HepG2 (cell line): ENCODE measurements around the gene POLR2H. TPM values are rescaled to one million over a fixed set of nuclear protein-coding genes. Genes with fewer than 3 reads are reported as not detected.
A peak's percentile ranks its signal among the peaks of the same experiment; 100 is the strongest.

Experiments used
- ARID2 ChIP-seq: sonication (generic); formaldehyde crosslinking; IDR thresholded peaks from 2 replicates; pipeline ENCODE4 v1.8.1; 2022; ENCODE audit warnings: mild to moderate bottlenecking, missing genetic modification reagents, borderline replicate concordance
- JUN ChIP-seq: sonication (generic); formaldehyde crosslinking; IDR thresholded peaks from 2 replicates; pipeline ENCODE4 v1.4.0; 2020; ENCODE audit warnings: mild to moderate bottlenecking, missing genetic modification reagents
- KLF11 ChIP-seq: IDR thresholded peaks from 2 replicates; pipeline ENCODE4 v1.6.1; 2016; ENCODE audit warnings: missing compliant biosample characterization
- MLX ChIP-seq: IDR thresholded peaks from 2 replicates; pipeline ENCODE4 v1.6.1; 2016
- NCOA5 ChIP-seq: sonication (generic); formaldehyde crosslinking; IDR thresholded peaks from 2 replicates; pipeline ENCODE4 v1.4.0; 2020; ENCODE audit warnings: missing genetic modification reagents
- POLR2G ChIP-seq: fragments of 200-400 bp; formaldehyde crosslinking; IDR thresholded peaks from 2 replicates; pipeline ENCODE4 v1.6.1; 2018; ENCODE audit warnings: mild to moderate bottlenecking, low read depth, low read length, moderate library complexity
- REXO4 ChIP-seq: sonication (generic); formaldehyde crosslinking; IDR thresholded peaks from 2 replicates; pipeline ENCODE4 v1.8.0; 2022; ENCODE audit warnings: missing genetic modification reagents, mild to moderate bottlenecking, borderline replicate concordance
- SP2 ChIP-seq: sonication (generic); formaldehyde crosslinking; IDR thresholded peaks from 2 replicates; pipeline ENCODE4 v1.5.1; 2020; ENCODE audit warnings: mild to moderate bottlenecking, missing genetic modification reagents
- SUZ12 ChIP-seq: fragments of 150-350 bp; IDR thresholded peaks from 2 replicates; pipeline ENCODE4 v1.6.1; 2014; ENCODE audit warnings: low read depth, low read length
- TBL1XR1 ChIP-seq: fragments of 150-350 bp; IDR thresholded peaks from 2 replicates; pipeline ENCODE4 v1.6.1; 2014; ENCODE audit warnings: borderline replicate concordance, low read length; ENCODE audit not compliant: partially characterized antibody
- TBX3 ChIP-seq: fragments of 450-650 bp; IDR thresholded peaks from 2 replicates; pipeline ENCODE4 v1.6.1; 2017; ENCODE audit warnings: antibody characterized with exemption, mild to moderate bottlenecking, inconsistent platforms, borderline replicate concordance
- TERF1 ChIP-seq: sonication (generic); formaldehyde crosslinking; IDR thresholded peaks from 2 replicates; pipeline ENCODE4 v1.8.0; 2022; ENCODE audit warnings: mild to moderate bottlenecking, missing genetic modification reagents, moderate library complexity
- TSC22D2 ChIP-seq: sonication (generic); formaldehyde crosslinking; IDR thresholded peaks from 2 replicates; pipeline ENCODE4 v1.5.1; 2020; ENCODE audit warnings: missing genetic modification reagents, mild to moderate bottlenecking, borderline replicate concordance
- ZBTB7B ChIP-seq: sonication (generic); formaldehyde crosslinking; IDR thresholded peaks from 2 replicates; pipeline ENCODE4 v1.4.0; 2020; ENCODE audit warnings: missing genetic modification reagents
- ZNF101 ChIP-seq: sonication (generic); formaldehyde crosslinking; IDR thresholded peaks from 2 replicates; pipeline ENCODE4 v1.4.0; 2020; ENCODE audit warnings: mild to moderate bottlenecking, low read depth, missing genetic modification reagents, borderline replicate concordance
- ZNF224 ChIP-seq: sonication (generic); formaldehyde crosslinking; IDR thresholded peaks from 2 replicates; pipeline ENCODE4 v1.5.0; 2020; ENCODE audit warnings: mild to moderate bottlenecking, missing genetic modification reagents
- ZNF318 ChIP-seq: sonication (generic); formaldehyde crosslinking; IDR thresholded peaks from 2 replicates; pipeline ENCODE4 v1.4.0; 2020; ENCODE audit warnings: mild to moderate bottlenecking, missing genetic modification reagents
- ZNF367 ChIP-seq: sonication (generic); formaldehyde crosslinking; IDR thresholded peaks from 2 replicates; pipeline ENCODE4 v1.4.0; 2020; ENCODE audit warnings: missing genetic modification reagents, borderline replicate concordance
- ZNF44 ChIP-seq: sonication (generic); formaldehyde crosslinking; IDR thresholded peaks from 2 replicates; pipeline ENCODE4 v1.5.1; 2020; ENCODE audit warnings: mild to moderate bottlenecking, missing genetic modification reagents
- ZNF501 ChIP-seq: sonication (generic); formaldehyde crosslinking; IDR thresholded peaks from 2 replicates; pipeline ENCODE4 v1.5.1; 2020; ENCODE audit warnings: mild to moderate bottlenecking, moderate library complexity, missing genetic modification reagents
- ZNF577 ChIP-seq: sonication (generic); formaldehyde crosslinking; IDR thresholded peaks from 2 replicates; pipeline ENCODE4 v1.4.0; 2020; ENCODE audit warnings: mild to moderate bottlenecking, low read depth, missing genetic modification reagents, borderline replicate concordance
- polyA plus RNA-seq, 8 experiments: library from polyadenylated mRNA; depleted of rRNA in 3 of 8; stranded (reverse) in 7 of 8; unstranded in 1 of 8; fragments of >200 nt; fragmentation: Illumina TruSeq in 4 of 8; extraction: Trizol in 4 of 8; gene quantifications; 2 replicates each; pipeline versions ENCODE4 v1.2.1 to v1.2.3, GENCODE V29; 2011 to 2016; ENCODE audit warnings: low read depth in 4 of 8, missing spikeins in 1 of 8, mixed read lengths in 1 of 8; ENCODE audit not compliant: insufficient read depth in 1 of 8
- total RNA-seq, 5 experiments: library from RNA; depleted of rRNA; stranded (reverse); fragments of >200 nt; fragmentation: Illumina TruSeq; extraction: Trizol; gene quantifications; 2 replicates each; pipeline ENCODE4 v1.2.3, GENCODE V29; 2016; ENCODE audit warnings: low read depth in 1 of 5

The POLR2H gene
- total and polyA plus RNA-seq, 2 of the 13 experiments (the other 11 are each of a cell fraction or from before 2014, with no cell fraction given): 118 to 194 TPM

DNA sequence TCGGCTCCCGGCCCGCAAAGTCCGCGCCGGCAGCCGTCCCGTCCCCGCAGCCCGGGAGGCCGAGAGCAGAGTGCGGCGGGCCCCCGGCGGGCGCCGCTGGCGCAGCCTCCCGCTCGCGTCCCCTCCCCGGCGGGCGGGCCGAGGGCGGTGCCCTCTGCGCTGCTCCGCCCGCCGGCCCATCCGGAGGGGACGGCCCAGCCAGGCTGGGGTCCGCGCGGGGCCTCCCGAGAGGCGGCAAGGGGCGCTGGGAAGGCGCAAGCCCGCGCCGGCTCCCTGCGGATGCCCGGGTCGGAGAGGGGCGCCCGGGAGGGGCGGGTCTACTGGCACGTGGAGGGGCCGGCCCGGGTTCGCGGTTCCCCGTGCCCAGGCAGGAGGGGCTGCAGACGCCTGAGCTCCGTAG is at the start of gene POLR2H, which contains the start of gene CLCN2 (continued):
- TF ChIP-seq JUN (CRISPR knock-in tag): no peak
- no peak for TF ChIP-seq TBL1XR1
- no peak for TF ChIP-seq ZNF318
- no peak for TF ChIP-seq KLF11
- TF ChIP-seq TBX3: no peak
- TF ChIP-seq ZNF224 (CRISPR knock-in tag): no peak
- no peak for TF ChIP-seq SP2 (CRISPR knock-in tag)
- no peak for TF ChIP-seq TSC22D2
- TF ChIP-seq ARID2 (CRISPR knock-in tag): no peak
- no peak for TF ChIP-seq NCOA5 (CRISPR knock-in tag)
- no peak for TF ChIP-seq ZNF101
- no peak for TF ChIP-seq ZNF501
- TF ChIP-seq SUZ12: no peak
- no peak for TF ChIP-seq ZNF577 (CRISPR knock-in tag)
- no peak for TF ChIP-seq REXO4 (CRISPR knock-in tag)
- no peak for TF ChIP-seq ZNF44 (CRISPR knock-in tag)
- TF ChIP-seq ZBTB7B: peak; percentile 13; the same call in 1 of the 2 replicates
- no peak for TF ChIP-seq ZNF367
- TF ChIP-seq POLR2G: peak; percentile 77; the same call in 1 of the 2 replicates
- no peak for TF ChIP-seq MLX
- TF ChIP-seq TERF1: no peak
